HG02840 (cell line): ENCODE data around the gene BMP8B.

Experiments used
- ATAC-seq: cut with Tn5 transposase; IDR thresholded peaks from one replicate; pipeline ENCODE4 v1.9.1; 2021; ENCODE audit warnings: mild to moderate bottlenecking, moderate library complexity, moderate number of reproducible peaks; ENCODE audit not compliant: unreplicated experiment, low FRiP score

BMP8B gene

DNA sequence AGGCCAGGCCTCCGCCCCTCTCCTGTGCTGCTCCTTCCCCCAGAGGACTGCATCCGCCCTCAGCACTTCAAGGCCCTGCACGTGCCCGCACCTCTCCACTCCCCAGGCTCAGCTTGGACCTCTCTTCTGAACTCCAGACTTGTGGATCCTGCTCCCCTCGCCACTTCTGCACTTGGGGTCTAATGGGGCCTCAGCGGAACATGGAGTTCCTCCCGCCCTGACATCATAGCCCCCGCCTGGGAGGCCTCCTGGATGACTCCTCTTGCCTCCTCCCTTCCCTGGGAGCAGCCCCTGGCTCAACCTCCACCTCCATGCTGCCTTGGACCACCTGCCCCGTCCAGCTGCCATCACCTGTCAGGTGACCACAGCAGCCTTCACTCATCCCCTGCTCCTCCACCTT lies 27.6 kb downstream of the BMP8B start:
- no peak for ATAC-seq

DNA sequence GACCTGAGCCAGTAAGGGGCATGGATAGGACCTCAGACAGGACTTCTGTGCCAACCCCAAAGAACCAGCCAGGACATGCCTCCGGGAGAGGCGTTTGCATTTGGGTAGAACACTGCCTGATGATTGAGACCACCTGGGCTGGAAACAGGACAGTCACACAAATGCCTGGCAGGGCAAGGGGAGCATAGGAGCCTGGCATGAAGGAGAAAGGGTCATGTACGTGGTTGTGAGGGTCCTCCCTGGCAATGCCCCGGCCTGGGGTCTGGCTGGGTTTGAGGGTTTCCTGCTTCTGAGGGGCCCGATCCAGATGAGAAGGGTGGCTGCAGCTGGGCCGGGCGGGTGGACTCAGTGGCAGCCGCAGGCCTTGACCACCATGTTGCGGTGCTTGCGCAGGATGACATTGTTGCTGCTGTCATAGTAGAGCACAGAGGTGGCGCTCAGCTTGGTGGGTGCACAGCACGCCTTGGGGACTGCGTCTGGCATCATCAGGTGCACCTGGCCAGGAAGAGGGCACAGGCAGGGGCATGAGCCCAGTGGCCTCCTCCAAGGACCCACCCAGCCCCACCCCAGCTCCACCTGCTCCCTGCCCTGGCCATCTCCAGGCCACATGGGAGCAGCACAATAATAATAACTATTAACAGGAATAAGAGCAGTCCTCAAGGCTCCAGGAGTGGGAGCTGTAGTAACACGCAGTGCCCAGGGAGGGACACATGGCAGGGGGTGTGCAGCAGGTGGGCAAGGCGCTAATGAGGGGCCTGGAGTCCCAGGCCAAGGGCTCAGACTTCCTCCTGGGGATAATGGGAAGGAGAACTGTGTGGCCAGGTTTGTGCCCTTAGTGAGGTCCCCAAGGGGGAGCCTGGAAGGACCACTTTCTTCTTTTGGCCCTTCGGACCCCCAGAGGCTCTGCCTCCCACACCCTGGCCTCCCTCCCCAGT lies 28.3 kb downstream of the BMP8B start:
- ATAC-seq: no peak

DNA sequence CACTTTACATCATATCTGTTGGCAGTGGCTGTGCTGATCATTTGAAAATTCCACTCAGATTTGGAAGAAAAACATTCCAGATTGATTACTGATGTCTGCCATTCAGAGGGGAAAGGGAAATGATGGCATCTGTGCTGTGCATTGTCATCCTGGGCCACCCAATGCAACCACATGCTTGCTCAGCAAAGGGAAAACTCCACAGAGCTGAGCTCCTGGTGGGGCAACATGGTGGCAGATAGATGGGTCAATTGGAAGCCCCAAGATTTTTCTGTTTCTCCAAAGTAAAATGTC lies 29.3 kb downstream of the BMP8B start:
- ATAC-seq: no peak

DNA sequence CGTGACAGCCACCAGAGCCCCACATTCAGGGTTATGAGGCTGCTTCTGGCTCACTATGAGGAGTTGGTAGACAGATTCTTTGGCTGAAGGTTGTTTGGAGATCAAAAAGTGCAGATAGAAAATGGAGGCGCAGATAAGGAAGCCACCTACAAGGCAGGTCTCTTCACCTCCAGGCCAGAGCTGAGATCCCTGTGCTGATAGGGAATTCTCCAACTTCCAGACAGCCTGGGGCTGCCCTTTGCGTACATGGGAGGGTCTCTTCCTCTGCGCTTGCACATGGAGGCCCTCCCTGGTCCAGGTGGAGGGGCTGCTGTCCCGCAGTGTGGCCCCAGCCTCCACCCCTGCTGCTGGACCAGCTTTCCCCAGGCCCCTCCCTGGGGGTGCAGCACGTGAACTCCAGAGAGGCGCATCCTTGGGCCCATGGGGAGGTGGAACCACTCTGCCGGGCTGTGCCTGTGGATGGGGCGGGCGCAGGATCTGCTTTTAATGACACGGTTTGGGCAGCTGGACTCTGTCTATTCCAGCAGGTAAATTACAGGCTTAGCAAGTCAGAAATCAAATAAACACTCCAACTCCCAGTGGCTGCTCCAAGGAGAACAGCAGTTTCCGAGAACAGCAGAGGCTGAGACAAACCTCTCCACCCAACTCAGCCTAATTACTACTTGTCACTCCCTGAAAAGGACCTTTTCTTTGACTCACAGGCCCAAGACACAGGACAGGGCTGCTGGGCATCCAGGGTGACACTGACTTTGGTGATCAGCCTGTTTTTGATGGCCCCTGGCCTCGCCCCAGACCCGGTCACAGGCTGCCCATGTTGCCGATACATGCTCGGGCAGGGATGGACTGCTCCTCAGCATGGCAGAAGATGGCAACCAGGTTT lies 29.9 kb downstream of the BMP8B start:
- no peak for ATAC-seq

DNA sequence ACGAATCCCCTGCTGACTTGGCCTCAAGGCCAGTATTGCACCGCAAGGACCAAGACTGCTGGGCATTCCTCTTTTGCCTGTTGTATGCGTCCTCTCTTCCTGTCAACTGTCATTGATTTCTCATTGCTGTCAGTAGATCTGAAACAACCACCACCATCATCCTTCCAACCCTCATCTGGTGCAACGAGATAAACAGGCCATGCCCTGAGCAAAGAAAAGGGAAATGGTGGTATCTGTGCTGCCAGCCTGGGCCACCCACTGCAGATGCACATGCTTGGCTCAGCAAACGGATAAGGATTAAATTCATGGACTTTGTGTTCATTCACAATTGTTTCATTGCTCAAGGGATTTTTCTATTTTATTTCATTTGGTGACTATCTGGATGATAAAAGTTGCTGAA lies 31.2 kb downstream of the BMP8B start:
- no peak for ATAC-seq

DNA sequence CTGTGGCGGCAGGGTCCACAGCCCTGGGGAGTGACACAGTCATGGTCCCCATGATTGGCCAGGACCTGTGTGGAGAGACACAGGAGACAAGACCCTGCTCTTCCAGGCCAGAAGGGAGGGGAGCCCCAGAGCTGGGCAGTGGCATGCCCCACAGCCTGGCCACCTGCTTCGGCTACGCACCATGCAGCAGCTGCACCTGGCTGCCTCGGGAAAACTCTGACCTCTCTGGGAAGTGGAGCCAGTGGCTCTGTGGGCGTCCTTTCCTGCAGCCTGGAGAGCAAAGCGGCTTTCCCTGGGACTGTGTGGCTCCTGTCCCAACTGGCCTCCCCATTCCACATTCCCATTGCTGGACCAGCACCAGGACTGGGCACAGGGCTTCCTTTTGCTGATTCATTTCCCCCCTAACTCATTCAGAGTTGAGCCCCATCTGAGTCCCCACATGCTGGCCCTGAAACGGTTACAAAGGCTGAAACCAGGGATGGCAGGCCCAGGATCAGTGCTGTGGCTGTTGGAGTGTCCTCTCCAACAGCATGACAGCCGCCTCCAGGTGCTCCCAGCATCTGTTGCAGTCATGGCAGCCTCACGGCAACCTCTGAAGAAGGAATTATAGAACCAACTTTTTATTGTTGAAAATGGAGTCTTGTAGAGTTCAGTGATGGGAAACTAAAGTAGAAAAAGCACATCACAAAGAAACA lies 32.6 kb downstream of the BMP8B start:
- ATAC-seq: no peak

DNA sequence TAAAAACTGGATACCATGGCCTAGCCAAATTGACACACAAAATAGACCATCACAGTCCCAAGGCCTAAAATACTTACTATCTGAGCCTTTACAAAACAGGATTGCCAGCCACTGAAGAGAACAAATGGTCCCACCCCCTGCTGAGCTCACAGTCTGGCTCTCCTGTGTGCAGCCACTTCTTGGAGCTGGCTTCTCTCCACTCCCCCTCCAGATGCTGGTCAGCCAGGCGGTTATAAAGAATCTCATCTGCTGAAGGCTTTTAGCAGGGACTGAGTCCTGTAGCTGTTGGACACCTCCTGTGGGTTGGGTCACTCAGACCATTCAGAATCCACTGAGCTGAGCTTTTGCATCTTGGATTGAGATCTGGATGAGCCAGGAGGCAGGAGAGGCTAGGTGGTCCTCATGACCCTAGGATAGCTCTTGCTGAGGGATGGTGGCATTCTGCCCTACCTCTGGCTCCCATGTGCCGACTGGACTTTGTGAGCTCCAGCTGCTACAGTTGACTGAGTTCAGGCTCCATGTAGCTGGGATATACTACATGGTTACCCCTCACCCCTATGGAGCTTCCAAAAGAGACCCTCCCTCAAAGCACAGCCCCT lies 33.7 kb downstream of the BMP8B start:
- ATAC-seq: no peak

DNA sequence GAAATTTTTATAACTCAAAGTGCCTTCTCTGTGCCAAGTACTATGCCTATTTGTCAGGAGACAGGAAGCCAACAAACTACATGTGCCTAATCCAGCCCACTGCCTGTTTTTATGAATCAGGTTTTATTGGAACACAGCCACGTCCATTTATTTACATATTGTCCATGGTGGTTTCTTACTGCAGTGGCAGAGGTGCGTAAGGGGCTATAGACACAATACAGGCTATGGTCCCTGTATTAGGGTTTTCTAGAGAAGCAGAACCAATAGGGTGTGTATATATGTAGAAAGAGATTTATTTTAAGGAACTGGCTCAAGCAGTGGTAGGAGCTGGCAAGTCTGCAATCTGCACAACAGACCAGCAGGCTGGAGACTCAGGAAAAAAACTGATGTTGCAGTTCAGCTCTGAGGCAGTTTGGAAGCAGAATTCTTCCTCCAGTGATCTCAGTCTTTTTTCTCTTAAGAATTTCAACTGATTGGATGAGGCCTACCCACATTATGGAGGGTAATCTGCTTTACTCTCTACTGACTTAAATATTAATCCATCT lies 34.6 kb downstream of the BMP8B start:
- no peak for ATAC-seq

DNA sequence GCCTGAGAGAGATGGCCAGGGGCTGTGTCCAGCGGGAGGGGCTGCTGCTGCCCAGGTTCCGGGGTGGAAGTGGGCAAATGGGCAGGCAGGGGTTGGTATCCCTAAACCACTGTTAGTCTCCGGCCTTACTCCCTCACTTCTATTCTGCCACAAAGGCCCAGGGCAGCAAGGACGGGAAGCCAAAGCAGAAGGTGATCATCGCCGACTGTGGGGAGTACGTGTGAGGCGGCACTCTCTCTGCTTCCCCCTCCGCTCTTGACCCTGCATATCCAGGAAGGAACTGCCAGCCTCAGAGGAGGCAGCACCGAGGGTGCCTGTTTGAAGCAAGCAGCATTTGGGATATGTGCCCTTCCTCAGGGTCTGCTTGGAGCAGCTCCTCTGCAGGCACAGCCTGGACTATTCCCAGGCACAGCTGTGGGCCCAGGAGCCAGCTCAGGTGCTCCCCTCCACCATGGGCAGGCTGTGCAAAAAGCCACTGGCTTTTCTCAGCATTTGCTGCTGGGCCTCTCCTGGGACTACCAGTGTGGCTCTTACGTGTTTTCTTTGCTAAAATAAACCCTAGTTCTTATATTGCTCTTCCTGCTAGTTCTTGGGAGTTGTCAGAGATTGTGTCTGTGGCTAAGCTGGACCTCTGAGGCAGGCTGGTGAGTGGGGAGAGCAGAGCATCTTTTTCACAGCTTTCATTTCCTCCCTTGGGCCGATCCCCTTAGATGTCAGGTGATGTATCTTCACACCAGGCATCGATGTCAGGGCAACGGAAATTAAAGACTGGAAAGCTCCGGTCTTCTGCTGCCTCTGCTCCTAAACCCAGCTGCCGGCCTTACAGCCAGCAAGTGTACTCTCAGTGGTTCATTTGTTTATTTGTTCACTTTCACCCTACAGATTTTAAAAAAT lies 35.3 kb downstream of the BMP8B start:
- ATAC-seq: no peak

DNA sequence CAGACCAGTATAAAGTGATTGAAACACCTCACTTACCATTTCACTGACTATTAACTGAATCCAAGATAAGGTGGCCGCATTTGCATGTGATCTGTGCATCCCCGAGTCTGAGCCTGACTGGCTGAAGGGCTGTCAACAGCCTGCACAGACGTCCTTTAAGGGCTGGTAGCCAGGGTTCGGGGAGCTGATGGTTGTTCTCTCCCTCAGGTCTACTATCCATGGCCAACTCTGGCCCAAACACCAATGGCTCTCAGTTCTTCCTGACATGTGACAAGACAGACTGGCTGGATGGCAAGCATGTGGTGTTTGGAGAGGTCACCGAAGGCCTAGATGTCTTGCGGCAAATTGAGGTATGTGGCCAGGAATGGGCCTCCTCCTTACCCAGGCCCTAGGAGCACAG lies 36.0 kb downstream of the BMP8B start:
- ATAC-seq: no peak

DNA sequence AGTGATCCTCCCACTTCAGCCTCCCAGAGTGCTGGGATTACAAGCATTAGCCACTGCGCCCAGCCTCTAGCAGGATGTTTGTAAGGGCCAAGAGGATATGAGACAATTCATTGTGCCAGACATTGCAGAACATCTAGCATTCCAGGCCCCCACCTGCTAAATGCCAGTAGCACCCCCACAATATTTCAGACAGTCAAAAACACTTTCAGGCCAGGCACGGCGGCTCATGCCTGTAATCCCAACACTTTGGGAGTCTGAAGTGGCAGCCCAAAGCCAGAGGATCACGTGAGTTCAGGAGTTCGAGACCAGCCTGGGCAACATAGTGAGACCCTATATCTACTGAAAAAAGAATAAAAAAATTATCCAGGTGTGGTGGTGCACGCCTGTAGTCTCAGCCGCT lies 37.1 kb downstream of the BMP8B start:
- no peak for ATAC-seq

DNA sequence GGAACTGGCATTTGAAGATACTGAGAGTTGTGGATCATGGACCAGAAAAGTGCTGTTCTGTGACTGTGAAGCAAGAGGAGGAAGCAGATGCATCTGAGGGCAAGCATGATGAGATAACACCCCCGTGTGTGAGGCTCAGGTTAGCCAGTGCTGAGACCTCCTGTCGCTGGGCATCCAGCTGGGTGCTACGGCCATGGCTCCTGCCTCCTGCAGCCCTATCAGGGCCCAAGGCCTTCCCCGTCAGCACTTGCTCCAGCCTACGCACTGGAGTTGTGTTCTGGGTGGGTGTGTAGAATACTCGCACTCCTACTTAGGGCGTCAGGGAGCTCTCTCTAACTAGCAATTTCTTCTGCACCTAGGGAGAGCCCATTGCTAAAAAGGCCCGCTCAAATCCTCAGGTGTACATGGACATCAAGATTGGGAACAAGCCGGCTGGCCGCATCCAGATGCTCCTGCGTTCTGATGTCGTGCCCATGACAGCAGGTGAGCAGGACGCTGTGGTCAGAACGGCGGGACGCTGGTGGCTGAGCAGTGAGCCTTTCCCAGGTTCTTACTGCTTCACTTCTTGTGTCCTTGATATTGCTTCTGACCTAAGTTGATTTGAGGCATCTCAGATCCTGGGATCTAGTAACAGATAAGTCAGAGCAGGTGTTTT lies 43.5 kb downstream of the BMP8B start:
- no peak for ATAC-seq

DNA sequence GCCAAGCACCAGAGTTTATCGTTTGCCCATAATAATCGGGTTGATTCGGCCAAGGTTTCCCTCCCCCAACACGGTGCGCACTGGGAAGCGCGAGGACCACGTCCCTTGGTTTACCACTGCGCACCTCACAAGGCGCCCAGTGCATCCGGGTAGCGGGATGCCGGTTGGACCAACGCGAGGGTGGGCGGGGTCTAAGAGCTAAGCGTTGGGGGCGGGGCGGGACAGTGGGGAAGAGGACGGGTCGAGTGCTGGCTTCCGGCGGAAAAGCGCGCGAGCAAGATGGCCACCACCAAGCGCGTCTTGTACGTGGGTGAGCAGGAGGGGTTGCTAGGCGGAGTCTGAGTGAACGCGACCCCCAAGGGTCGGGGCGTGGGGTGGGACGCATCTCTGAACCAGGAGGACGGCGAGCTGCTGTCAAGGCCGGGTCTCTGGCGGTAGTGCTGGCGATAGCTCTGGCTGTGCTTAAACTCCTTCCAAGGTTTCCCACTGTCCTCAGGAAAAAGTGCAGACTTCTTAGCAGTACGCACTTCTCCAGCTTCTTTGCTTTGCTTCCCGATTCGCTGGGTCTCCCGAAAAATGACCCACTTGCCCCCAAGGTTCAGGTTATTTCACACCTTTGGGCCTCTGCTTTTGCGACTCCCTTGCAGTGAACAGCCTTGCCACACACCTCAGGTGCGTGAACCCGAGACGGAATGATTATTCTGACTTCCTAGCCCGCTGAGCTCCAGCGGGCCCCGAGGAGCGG lies 49.9 kb downstream of the BMP8B start, which contains the start of gene PPIE:
Gene PPIE, plus strand, starts transcription at position 261 of the 745 bp plus-strand sequence. Its CDS starts 19 bp downstream, at position 280.
- no peak for ATAC-seq

DNA sequence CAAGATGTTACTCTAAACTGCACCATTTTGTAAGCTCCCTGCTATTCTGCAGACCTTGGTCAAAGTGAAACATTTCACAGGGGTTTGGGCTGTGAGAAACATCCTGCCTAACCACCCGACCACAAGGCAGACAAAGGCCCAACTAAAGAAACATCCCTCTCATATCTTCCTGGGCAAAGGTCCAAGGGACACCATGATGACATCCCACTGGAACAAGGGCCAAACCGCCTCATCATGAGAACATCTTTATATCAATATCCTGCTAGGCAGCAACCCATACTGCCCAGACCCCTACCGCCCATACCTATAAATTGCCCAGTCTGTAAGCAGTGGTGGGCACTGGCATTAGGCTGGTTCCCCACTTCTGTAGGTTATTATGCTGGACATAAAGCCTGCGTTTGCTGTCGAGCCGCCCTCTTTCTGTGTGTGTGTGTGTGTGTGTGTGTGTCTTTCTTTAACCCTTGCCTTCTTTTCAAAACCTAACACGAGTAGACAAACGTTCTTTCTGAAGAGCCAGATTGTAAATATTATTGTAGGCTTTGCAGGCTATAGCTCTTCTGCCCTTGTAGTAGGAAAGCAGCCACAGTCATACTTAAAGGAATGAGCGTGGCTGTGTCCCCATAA lies 51.0 kb downstream of the BMP8B start:
- no peak for ATAC-seq

DNA sequence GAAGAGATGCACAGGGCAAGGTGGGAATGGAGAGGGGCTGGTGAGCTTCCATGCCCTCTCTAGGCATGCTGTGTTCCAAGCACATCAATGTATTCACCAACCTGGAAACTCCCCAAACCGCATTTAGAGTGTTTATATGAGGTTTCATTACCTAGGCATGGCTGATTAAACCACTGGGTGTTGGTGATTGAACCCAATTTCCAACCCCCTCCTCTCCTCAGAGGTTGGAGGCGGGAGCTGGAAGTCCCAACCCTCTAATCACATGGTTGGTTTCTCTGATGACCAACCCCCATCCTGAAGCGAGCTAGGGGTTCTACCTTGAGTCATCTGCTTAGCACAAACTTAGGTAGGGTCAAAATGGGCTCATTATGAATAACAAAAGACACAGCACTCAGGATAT lies 52.9 kb downstream of the BMP8B start:
- no peak for ATAC-seq

DNA sequence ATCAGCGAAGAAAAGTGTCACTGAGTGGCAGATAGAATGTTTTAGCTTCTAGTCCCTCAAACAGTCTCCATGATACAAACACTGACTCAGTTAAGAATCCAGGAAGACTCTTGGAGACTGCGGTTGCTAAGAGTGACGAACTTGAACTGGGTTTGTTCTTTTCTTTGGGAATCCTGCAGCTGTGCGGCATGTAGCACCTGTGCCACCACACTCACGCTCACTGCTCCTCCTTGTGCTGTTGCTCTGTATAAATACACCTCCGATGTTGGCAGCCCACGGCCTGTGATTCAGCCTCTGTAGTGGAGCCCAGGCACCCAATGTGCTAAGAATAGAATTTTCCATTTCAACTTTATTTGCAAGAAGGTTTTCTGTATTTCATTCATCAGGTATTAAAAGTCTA lies 55.5 kb downstream of the BMP8B start:
- no peak for ATAC-seq

DNA sequence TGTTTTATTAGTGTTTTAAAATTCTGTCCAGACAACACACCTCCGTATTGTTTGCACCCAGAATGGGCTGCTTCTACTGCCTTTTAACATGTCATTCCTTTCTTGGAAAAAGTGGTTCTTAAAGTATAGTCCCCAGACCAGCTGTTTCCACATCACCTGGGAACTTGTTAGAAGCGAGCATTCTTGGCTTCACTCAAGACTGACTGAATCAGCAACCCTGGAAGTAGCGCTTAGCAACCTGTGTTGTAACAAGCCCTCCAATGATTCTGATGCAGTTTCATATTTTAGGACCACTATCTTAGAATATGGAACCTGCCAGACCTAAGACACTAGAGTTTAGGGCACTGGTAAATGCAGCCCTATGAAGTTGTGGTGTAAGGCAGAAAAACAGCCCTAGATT lies 55.9 kb downstream of the BMP8B start:
- ATAC-seq: no peak

DNA sequence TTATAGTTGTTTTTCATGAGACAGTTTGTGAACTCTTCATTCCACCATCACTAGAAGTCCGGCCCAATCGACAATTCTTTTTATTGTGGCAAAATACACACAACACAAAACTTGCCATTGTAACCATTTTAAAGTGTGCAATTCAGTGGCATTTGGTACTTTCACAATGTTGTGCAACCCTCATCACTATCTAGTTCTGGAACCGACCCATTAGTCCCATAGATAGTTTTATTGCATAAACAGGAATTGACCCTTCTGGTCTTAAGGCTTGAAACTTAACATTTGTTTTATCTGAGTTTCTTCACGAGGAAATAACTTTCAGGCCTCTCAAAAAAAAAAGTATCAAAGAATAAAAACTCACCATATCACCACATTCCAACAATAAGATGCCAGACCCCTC lies 58.8 kb downstream of the BMP8B start:
- ATAC-seq: no peak
